SW480 (cell line): ENCODE data around the gene SVOP.

ENCODE experiments used
- DNase-seq: peaks from one replicate; pipeline ENCODE4 v3.0.0-alpha.2; 2016; ENCODE audit warnings: low spot score

The SVOP gene

DNA sequence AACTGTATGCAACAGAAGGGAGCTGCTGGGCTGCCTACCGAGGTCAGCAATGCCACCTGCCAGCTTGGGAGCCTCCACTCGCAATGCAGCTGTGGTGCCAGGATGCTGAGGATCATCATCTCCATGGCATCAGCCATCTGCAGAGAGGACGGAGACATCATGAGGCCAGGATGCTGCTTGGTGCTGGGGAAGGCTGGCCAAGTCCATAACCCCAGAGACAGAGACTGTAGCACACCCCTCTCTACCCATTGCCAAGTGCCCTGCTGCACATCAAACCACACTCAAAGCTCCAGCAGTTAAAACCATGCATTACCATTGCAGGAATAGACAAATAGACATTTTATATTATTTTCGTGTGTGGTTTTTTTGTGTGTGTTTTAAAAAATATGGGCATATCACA lies 43.5 kb downstream of the SVOP start:
- DNase-seq = no peak

DNA sequence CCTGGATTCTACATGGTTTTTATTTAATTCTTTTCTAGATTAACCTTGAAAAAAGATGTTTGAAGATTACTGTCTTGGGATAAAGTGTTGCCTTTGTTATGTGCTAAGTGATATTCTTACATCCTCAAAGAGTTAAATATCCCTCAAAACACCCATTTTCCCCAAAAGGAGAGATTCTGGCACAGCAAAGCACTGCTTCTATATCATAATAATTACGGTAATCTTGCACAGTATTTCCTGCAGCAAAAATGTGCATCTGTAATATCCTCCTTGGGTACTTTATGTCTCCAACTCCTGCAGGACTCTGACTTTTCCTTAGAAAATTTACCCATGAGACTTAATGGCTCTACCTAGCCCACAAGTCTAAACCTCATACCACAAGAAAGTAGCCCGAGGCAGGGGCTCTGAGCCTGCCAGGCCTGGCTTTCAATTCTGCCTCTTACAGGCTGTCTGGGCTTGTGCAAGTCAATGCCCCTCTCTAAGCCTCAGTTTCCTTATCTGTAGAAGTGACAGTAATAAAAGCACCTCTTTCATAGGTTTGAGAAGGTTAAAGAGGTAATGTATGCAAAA lies 45.8 kb downstream of the SVOP start:
- DNase-seq = no peak

DNA sequence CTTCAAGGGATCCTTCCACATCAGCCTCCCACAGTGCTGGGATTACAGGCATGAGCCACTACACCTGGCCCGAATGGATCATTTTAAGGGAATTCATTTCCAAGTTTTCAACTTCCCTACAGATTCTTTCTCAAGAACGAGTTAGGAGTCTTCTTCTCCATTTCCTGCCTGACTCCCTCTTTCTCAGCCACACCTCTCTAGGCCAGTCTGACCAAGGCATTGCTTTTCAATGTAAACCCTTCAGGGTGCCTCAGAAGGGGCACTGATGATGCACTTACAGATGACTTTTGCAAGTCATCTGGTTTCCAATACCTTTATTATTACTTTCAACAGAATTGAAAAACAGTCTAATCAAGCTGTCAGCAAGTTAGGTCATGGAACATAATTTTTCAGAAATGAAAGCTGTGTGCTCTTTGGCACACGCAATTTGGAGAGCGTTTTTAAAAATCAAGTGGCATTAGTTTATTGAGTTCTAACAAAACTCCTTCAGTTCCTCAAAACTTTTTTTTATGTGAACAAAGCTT lies 47.2 kb downstream of the SVOP start:
- DNase-seq = no peak

DNA sequence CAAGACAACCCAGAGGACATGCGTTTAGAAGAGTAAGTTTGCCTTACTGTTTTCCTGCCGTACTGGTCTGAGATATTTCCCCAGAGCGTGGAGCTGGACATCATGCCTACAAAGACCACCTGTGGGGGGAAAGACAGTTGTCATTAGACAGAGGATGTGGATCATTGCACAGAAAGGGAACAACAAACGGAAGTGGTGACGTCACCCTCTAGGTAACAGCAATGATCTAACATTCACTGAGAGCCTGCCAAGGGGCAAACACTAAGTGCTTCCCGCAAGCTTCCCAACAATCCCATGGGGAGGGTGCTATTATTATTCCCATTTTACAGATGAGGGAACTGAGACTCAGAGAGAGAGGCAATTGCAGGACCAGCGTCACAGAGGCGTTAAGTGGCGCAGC lies 48.5 kb downstream of the SVOP start:
- DNase-seq = no peak

DNA sequence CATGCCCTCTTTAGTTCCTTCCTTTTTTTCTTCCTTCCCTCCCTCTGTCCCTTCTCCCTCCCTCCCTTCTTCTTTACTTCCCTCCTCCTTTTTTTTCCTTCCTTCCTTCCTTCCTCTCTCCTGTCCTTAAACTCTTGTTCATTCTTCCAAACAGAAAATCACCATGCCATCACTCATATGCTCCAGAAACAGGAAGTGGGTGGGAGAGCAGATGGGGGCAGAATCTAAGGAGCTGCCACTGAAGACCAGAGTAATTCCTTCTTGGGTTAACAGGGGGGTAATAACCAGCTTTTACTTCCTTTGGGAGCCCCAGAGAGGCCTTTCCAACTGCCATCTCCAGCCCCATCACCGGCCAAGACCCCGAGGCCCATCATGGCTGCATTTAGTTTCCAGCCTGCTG lies 51.2 kb downstream of the SVOP start:
- DNase-seq = no peak

DNA sequence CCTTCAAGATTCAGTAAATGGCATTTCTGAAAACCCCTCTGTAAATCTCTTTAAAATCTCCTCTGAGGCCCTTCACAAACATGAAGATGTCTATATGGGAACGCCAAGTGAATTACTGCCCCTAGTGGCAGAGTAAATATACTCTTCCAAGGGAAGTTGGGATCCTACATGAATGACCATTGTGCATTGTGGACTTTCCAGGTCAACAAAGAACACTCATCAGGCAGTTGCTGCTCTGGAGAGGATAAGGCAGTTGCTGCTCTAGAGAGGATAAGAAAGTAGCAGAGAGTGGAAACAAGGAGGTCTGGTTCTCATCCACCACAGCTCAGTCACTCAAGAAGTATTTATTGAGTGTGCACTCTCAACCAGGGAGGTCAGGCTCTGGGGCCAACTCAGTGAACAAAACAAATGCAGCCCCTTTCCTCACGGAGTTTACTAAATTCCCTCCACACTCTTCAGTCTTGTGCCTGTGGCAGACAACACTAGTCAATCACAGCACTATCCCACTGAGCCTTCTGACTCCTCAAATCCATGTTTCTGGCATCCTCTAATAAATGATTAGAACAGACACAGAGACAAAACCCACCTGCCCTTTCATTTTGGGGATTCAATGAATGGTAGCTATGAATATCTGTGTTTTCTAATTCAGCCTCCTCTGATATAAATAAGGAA lies 52.9 kb downstream of the SVOP start:
- peak; percentile 49 for DNase-seq

DNA sequence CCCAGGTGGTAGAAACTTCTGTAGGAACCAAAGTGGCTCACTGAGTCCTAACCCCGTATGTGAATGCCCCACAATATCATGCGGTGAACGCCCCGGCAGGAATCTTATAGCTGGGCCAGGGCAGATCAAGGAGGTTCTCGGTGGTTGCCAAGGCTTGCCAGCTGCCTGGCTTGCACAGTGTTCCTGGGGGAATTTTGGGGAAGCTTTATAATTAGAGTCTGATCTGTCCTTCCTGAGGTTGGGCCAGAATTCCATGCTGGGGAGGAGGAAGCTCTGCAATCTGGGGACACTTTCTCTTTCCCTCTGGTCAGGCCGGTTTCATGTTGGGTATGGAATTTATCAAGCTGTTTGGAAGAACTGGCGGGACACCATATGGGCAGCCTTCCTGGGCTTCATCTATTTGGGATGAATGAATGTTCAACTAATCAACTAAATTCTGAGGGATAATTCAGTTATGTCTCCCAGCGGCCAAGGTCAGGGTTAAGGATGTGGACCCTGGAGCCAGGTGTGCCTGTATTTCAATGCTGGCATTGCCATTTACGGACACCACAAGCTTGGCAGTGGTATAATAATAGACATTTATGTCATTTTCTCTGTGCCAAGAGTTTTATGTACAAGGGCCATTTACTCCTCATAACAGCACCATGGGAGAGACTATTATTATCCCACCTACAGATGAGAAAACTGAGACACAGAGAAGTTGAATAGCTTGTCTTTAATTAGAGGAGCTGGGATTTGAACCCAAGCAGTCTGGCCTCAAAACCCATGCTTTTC lies 54.3 kb downstream of the SVOP start:
- no peak for DNase-seq

DNA sequence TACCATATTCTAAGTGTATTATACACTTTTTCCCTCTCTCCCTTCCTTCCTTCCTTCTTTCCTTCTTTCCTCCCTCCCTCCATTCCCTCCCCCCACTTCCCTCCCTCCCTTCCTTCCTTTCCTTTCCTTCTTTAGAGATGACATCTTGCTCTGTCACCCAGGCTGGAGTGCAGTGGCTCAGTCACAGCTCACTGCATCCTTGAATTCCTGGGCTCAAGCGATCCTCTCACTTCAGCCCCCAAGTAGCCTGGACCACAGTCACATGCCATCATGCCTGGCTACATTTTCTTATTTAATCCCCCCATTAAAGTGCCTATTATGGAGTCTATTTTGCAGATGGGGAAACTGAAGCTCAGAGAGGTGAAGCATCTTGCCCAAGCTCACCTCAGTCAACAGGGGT lies 55.0 kb downstream of the SVOP start:
- no peak for DNase-seq

DNA sequence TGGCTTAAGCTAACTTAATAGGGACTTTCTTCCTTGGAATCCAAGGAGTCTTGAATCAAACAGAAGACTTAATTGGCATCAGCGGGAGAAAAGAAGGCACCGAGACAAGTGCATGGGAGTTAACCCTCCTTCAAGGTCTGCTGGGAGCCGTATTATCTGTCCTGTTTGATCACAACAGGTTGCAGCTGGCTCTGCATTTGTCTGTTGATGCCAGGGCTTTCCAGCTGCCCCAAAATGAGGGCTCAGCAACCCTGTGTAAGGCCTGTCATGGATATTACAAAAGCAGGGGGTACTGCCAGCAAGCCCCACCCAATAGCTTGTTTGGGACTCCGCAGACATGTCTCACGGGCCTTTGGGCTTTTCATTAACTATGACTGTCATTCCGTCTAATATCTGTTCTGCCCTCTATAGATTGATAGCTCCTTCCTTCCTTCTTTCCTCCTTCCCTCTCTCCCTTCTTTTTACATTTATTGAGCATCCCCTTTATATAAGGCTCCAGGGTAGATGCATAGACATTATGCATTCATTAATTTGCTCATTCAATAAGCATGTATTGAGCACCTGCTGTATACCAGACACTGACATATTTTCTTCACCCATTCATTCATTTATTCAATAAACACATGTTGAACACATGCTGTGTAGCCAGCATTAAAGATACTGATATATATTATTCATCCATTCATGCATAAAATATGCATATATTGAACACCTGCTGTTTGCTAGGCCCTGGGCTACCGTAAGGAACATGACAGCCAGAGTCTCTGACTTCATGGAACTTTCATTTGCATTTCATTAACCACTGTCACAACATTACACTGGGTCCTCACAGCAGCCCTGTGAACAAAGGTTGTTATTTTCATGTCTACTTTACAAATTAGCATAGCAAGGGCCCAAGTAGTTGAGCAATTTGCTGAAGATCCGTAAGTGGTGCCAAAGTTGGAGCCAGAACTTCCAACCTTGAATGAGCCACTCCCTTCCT lies 56.2 kb downstream of the SVOP start:
- no peak for DNase-seq

DNA sequence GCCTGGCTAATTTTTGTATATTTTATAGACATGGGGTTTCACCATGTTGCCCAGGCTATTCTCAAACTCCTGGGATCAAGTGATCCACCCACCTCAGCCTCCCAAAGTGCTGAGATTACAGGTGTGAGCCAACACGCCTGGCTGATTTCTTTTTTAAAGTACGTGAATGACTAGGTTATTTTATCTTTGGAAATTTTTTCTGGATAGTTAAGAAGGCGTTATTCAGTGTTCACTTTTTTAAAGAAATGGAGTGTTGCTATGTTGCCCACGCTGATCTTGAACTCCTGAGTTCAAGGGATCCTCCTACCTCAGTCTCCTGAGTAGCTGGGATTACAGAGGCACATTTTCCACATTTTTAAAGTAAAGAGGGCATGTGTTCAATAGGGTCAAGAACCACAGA lies 58.6 kb downstream of the SVOP start:
- DNase-seq = no peak

DNA sequence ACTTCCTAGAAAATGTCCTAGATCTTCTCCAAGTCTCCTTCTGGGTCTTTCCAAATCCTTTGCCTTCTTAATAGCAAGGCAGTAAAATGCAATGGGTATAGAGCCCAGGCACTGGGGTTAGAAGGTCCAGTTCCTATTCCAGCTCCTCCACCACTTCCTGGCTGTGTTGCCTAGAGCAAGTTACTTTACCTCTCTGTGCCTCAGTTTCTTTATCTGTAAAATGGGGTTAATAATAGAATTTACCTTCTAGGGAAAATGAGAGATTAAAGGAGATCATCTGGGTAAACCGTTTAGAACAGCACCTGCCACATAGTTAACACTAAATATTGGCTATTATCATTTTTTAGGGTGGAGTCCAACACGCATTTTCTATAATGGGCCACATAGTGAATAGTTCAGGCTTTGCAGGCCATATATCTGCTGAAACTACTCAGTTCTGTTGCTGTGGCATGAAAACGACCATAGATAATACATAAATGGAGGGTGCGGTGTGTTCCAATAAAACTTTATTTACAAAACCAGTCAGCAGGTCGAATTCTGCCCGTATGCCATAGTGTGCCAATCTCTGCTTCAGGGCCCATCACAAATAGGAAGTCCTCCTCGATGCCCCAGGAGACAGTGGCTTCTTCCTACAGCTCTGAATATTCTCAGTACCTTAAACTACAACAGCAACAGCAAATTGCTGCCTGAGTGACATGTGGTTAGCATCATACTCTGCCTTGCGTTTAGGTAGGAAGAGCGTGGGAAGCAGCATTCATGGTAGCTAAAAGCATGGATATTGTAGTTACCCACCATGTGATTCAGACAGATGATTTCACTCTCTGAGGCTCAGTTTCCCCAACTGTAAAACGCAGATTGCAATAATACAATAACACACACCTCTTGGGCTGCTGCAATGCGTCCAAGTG lies 60.9 kb downstream of the SVOP start:
- DNase-seq = no peak

DNA sequence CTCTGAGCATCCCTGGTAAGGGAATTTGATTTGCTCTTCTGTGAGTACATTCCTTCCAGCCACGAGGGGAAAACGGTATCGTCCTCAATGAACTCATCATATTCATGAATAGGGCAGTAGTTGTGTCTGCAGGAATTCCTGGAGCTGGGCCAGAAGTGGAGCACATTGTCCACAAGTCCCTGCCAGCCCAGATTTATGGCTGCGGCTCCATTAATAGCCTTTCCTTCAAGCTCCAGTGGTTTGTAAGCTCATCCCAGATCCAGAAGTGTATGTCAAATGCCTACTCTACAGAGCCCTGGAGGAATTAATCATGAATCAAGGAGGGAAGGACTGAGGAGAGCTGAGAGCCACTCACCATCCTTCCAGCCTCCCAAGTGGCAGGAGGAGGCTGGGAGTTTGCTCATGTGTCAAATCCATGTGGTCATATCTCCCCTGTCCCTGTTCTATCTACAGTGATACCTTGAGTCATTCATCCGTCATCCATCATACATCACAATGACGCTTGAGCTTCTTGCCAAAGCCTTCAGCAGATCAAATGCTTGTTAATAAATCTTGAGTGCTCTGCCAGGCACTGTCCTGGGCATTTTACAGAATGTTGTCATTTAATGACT lies 65.5 kb downstream of the SVOP start:
- DNase-seq = peak; percentile 54

DNA sequence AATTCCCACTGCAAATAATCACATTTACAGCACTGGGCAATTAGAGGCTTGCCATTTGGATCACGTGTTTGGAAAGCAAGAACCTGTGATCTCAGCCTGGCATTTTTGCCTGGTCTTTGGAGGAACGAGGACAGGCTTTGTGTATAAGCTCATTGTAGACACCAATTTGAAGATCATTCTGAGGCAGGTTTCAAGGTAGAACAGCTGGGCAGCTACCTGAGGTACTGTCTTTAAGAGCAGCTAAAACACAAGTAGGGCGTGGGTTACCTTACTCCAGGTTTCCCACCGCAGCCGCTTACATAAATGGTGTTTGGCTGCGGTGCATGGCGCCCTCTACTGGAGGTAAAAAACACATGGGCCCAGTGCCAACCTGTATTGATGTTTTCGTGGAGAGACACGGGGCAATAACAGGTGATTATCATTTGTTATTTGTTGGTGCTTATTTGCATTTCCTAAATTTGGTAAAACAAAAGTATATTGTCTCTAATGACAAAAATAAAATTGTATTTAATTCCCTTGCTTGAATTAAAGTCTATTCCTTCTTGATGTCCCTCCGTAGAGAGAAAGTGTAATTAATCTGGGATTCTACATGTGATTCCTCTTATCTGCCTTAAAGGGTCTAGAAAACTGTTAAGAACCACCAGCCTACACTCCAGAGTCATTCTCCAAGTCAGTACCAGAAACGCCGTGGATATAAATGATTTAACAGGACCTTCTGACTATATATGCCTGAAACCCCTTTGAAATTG lies 69.7 kb downstream of the SVOP start:
- peak; percentile 65 for DNase-seq

DNA sequence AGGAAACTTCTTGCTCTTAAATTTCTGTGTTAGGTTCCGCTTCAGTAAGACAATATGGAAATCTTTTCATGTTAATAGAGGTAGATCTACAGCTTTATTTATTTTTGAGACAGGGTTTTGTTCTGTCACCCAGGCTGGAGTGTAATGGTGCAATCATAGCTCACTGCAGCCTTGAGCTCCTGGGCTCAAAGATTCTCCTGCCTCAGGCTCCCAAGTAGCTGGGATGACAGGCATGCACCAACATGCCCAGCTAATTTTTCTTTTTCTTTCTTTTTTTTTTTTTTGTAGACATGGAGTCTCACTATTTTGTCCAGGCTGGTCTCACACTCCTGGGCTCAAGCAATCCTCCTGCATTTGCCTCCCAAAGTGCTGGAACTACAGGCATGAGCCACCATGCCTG lies 70.9 kb downstream of the SVOP start:
- no peak for DNase-seq

DNA sequence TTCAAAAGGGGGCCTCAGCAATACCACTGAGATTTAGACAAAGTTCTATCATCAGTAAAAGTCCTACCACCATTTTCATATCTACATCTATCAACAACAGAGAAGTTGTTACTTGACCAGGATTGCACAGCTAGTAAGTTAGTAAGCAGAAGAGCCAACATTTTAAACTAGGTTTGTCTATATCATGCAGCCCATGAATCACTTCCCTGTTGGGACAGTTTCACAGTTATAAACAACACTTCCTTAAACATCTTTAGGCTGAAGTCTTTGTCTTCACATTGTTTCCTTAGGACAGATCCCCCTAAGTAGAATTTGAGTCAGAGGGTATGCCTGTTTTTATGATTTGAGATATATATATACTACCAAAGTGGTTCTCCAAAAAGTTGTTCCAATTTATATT lies 72.5 kb downstream of the SVOP start:
- no peak for DNase-seq

DNA sequence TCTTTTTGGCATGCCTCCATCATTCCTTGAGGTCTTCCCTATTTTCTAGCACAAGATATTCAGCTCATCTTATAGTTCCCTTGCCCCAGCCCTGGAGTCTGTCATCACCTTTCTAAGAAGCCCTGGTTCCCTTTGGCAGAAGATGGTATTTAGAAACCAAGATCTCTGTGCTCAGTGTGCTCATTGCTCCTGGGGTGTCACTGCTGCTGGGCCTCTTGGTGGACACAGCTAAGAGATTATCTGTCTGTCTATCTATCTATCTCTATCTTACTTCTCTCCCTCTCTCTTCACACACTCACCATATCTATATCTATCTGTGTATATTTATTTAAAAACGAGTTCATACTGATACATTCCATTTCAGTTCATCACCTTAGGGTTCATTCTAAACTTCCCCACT lies 73.8 kb downstream of the SVOP start:
- no peak for DNase-seq

DNA sequence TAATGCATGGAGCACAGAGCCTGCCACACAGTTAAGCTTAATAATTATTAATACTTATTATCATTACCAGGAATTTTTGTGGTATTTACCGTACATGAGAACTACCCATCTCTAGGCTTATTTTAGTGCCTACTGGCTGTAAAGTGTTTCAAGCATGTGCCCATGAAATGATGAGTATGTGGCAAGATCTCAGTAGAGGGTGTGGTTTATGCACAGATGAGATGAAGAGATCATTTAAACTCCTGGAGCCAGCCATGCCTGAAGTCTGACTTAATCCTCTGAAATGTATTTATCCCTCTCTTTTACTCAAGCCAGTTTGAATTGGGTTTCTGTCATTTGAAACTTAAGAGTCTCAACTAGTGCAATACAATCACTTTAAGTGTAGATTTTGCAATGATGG lies 80.7 kb downstream of the SVOP start:
- peak; percentile 6 for DNase-seq

DNA sequence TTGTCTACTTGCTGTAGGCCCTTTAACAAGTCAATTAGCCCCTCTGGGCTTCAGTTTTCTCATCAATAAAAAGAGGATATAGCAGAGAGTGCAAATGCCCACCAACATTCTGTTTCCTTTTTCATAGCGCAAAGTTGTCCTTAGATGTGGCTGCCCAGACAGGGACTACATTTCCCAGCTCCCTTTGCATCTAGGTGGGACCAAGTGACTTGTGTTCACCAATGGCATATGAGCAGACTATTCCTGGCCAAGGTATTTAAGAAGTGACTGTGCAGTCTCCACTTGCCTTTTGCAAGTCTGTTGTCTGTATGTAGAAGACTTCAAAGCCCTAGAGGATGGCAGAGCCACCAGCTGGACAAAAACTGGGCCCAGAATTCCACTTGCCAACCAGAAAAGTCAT lies 81.3 kb downstream of the SVOP start:
- DNase-seq = peak; percentile 48

DNA sequence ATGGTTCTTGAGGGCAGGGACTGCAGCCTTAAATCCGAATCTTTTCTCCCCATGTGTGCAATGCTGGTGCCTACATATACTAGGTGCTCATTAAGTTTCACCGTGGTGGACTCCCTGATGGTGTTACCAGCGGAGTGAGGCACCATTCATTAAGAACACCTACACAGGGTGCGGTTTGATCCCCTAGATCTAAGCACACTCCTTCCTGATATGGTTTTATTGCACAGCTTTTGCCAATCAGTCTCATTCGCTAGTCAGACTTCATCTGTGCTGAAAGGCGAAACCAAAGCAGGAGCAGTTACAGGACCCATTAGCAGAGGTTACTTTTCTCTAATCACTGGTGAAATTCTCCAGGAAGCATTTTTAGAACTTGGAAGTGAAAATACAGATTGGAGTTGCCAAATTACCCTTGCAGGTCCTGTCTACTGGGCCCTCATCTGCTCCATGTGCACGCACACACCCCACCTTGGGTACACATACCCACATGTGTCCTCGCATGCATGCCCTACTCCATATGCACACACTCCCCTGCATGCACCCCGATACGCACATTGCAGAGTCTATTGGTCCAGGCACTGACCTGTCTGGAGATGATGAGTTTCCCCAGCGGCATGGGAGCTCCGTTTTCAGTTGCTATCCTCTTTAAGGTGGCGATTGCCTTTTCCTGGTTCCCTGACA lies 82.5 kb downstream of the SVOP start:
- DNase-seq = no peak
